NCI-H460 (cell line): ENCODE data around the gene ADAMTS17. TPM values are rescaled to one million over a fixed set of nuclear protein-coding genes. Genes with fewer than 3 reads are reported as not detected.

ENCODE experiments used
- DNase-seq: peaks from one replicate; pipeline ENCODE4 v3.0.0-alpha.2; 2016; ENCODE audit warnings: low read depth; ENCODE audit errors: extremely low read depth
- total RNA-seq: library from RNA; depleted of rRNA; stranded (reverse); fragments of >200 nt; shearing (Covaris generic); gene quantifications from 2 replicates; pipeline ENCODE4 v1.2.3, GENCODE V29; 2014

ADAMTS17 gene
- total RNA-seq, 1 experiment from 2014 or later: 0.15 TPM

DNA sequence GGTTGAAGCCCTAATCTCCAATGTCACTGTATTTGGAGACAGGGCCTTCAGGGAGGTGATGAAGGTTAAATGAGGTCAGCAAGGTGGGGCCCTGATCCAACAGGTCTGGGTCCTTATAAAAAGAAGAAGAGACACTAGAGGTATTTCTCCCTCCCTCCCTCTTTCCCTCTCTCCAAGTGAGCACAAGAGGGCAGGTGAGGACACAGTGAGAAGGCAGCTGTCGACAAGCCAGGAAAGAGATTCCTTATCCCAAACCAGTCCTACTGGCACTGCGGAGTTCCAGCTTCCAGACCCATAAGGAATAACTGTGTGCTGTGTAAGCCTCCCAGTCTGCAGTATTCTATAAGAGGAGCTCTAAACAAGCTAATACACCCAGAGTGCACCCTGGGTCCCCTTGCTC lies 134.7 kb downstream of the ADAMTS17 start:
- DNase-seq: no peak

DNA sequence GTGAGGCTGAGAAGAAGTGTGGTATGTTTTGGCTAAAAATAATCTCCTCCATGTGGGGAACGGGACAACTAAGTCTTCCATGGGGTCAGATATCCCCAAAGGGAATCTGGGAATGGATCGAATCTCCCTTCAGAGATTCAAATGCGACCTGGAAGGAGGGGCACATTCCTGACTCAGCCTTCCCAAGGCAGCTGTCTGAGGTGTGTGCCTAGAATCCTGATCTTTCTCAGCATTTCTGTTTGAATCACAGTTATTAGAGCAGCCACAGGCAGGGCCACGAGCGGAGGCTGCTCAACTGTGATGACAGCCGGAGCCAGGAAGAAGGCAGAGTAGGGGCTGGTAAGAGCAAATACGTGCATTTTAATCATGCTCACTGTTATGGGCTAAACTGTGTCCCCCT lies 135.1 kb downstream of the ADAMTS17 start:
- no peak for DNase-seq

DNA sequence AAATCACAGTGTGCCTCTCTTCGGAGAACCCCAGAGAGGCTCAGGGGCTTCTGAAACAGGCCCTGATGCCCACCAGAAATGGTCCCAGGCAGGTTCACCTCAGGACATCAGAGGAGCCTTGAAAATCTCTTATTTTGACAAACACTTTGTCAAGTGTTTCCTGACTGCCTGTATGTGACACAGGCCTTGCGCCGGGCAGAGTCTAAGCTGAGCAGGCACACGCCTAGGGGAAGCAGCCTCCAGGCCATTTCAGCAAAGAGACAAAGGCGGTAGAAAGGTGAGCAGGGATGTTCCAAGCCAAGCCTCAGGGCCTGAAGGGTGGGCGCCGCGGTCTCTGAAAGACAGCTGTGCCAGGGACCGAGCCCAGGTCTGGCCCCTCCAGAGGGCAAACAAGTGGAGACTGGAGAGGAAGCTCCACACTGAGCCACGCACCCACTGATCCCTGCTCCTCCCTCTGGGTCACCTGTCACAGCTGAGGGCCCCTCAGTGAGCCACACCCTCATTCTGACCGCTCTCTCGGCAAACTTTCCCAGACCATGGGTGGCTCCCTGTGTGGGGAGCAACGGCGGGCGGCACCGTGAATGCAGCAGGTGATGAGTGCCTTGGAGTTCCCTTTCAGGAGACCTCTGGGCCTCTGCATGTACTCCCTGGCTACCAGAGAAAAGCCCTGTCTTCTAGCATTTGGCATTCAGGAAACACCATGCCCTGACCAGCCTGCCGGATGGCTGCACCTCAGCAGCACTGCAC lies 136.1 kb downstream of the ADAMTS17 start:
- DNase-seq: no peak

DNA sequence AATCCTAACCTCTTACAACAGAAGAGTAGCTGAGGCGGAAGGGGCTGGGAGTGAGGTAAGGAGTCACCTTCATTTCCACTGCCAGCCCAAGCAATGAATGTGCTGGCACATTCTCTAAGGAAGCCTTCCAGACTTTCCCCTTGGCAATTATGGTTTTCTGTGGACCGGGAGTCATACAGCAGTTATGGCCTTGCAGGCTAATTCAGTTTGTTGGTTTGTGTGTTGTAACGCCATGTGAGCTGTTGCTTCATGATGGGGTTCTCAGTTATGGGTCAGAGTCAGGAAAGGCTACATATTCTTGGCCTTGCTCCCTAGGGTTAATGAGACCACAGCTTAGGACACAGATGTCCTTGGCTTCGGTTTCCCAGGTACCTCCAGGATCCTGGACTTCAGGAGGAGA lies 137.0 kb downstream of the ADAMTS17 start:
- no peak for DNase-seq

DNA sequence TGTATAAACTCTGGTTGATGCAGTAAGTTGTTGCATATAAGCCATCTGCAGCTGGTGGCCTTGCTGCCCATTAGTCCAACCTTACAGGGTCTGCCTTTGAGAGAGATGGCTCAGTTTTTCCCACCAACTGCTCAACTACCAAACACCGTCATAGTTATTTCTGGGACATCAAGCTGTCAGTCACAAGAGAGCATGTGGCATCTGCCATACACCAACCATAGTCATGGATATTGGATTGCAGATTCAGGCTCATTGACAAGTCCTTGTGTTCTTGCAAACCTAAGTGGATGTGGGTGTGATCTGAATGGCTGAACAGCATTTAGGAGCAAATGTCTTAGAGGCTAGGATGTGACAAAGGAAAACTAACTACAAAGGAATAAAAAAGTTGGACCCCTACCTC lies 137.6 kb downstream of the ADAMTS17 start:
- no peak for DNase-seq

DNA sequence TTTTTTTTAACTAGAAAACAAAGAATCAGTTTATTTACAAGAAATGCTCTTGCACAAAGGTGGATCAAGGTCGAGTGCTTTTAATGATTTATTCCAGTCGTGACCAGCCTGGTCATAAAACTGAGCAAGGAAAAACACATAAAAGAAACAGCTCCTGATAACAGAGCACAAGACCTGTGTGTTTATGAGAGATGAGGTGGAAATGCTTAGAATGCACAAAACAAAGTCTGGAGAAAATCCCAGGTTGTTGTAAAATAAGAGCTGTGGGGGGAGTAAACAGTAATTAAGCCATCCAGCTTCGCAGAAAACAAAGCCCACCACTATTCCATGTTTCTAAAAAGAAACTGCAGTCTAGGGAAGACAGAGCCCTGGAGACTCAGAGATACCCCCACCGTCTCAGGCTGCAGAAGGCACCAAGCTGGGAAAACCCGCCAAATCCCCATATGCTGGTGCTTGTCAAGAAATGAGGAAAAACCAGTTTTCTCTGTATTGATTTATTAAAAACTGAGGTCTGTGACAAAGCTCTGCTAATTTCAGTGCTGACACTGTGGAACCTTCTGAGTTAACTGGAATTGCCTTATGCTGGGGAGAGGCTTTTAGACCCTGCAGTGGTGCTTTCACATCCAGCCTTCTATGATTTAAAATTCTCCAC lies 139.3 kb downstream of the ADAMTS17 start:
- DNase-seq: no peak

DNA sequence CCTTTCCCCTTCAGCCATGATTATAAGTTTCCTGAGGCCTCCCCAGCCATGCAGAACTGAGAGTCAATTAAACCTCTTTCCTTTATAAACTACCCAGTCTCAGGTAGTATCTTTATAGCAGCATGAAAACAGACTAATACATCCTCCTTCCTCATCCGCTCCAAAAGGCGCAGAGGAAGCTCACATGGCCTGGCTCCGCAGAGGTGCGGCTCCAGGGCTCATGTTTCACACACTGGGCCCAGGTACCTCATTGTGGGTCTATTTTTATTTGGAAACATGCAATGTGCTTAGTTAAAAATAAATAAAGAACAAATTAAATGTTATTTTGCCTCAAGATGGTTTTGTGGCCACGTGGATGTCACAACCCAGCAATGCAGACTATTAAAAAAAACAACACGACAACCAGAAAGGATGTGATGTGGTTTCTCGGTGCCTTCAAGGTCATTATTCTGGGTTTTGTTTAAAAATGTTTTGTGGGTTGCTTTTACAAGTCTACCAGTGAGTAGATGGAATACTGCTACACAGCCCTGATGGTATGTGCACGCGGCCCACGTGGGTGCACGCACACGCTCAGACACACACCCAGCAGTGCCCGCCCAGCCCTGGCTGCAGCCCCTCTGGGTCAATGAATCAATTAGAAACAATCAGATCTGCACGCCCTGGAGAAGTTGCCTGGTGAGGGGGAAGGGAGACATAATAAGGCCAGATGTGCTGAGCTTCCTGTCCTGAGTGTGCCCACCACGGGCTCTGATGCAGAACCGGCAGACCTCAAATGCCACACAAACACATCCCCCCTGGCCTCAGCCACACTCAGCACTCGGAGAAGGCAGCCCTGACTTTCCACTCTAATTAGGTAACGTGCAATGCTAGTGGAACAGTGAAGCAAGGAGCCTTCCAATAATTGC lies 140.1 kb downstream of the ADAMTS17 start:
- no peak for DNase-seq

DNA sequence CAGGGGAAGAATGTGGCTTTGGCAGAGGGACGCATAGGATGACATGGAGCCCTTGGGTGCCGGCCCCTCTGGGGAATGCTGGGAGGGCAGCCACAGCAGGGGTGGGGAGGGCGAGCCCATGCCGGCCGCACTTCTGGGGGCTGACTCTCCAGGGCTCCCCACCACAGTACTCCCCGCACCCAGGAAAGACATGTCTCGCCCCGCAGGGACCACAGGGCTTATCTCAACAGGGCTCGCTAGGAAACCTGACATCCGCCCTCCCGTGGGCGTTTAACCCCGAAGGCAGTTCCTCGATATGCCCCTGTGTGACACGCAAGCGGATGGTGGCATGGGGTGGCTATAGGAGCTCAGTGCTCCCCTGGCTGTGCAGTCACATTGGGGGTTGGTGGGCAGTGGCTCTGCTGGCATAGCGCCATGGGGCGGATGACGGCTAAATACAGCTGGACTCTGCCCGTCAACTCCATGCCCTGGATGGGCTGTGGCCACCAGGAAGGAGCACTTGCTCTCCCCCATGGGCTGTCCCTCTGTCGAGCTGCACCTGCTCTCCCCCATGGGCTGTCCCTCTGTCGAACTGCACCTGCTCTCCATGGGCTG lies 141.4 kb downstream of the ADAMTS17 start:
- no peak for DNase-seq

DNA sequence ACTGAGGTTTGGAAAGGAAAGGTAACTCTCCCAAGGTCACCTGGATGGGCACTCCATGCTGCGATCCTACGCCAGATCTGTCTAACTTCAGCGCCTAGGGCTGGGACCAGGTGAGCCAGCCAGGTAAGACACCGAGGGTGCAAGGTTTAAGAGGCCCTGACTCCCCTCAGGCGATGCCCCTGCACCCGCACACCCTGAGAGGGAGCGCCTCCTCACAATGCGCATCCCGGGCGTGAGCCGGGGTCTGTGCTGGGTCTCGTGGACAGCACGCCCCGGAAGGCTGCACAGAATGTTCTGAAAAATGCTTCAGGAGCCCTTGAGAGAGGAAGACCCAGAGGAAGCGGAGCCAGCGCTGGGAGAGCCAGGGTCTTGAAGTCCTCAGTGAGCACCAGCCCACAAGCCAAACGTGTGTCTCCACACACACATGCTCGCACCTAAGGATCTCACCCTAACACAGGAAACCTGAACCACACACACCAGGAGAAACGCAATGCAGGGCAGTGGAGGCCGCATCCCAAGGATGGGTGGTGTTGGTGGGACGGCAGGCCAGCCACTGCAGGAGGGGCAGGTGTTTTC lies 142.0 kb downstream of the ADAMTS17 start:
- DNase-seq: no peak

DNA sequence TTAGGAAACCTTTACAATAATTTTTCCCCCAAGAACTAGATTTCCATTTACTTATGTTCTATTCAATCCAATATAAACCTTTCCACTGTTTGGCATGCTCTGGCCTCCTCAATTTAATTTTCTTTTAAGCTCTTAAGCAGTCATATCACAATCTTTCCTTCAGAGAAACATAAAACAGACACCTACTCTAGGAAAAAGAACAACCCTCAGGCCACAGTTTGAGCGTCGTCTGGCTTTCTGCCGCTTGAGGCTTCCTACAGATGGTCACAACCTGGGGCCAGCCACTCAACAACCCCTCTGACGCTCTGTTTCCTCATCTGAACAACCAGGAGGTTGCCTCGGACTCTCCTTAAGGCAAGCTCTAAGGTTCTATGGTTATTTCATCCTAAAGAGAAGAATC lies 143.3 kb downstream of the ADAMTS17 start:
- DNase-seq: no peak

DNA sequence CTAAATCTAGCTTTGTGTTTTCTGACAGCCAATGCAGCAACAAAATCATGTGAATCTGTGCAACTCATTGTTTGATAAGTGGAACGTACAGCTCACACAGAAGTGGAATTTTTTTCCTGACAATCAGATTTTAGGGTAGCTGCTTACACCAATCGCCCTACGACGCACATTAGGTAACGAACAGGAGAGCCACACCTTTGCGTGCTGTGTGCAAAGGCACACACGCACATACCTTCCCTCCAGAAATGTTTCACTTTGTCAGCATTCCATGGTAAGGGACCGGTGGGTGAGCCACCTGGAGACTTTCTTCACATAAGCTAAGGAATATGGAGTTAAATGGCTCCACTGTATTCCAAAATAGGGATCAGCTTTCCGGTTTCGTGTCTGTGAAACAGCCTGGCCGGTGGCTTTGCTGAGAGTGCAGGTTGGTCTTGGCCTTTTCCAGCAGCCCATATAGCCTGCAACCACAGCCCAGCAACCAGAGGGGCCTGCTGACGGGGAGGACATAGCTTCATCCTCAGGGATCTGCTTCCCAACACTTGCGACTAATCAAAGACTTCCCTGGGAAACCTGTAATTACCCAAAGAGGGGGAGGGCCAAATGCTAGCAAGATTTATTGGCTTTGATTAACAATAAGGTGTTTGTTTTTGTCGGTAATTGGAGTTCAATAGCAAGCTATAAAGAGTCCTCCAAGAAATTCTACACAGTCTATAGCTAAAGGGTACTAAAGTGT lies 145.3 kb downstream of the ADAMTS17 start:
- no peak for DNase-seq

DNA sequence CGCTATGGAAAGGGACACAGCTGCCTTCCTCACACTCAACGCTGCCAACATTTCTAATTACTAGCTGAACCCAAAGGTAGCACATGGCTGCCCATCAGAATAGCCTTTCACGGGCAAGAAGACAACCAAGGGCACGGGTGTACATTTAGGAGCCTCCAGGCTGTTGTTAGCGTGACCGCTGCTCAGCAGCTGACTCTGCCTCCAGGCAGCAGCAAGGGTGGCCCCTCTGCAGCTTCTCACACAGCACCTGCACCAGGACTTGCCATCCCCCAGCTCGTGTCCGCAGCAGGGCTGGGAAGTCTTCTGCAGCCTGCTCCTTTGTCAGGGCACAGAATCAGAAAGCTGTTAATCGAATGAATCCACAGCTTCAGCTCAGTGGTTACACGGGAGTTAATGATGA lies 146.8 kb downstream of the ADAMTS17 start:
- DNase-seq: no peak

DNA sequence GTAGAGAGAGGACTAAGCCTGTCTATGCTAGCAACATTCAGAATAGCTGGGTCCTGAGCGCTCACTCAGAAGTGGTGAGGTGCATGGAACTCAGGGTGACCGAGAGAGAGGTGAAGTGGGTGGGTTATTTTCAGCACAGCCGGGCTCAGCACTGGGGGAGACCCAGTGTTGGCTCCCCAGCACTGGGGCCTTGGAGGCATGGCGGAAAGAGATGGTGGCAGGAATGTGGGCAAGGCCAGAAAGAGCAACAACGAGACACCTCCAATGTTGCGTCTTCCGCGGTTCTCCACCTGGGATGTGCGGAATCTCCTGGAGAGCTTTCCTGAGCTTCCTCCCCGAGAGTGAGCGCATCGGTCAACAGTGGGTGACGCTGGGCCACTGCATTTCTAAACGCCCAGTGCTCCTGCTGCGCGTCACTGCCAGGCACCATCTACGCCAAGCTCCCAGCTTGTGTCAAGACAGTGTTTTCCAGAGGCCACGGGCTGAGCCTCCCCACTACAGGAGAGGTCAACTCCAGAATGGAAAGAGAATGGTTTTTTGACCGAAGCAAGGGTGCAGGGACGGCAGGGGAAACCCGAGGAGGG lies 148.4 kb downstream of the ADAMTS17 start:
- DNase-seq: no peak

DNA sequence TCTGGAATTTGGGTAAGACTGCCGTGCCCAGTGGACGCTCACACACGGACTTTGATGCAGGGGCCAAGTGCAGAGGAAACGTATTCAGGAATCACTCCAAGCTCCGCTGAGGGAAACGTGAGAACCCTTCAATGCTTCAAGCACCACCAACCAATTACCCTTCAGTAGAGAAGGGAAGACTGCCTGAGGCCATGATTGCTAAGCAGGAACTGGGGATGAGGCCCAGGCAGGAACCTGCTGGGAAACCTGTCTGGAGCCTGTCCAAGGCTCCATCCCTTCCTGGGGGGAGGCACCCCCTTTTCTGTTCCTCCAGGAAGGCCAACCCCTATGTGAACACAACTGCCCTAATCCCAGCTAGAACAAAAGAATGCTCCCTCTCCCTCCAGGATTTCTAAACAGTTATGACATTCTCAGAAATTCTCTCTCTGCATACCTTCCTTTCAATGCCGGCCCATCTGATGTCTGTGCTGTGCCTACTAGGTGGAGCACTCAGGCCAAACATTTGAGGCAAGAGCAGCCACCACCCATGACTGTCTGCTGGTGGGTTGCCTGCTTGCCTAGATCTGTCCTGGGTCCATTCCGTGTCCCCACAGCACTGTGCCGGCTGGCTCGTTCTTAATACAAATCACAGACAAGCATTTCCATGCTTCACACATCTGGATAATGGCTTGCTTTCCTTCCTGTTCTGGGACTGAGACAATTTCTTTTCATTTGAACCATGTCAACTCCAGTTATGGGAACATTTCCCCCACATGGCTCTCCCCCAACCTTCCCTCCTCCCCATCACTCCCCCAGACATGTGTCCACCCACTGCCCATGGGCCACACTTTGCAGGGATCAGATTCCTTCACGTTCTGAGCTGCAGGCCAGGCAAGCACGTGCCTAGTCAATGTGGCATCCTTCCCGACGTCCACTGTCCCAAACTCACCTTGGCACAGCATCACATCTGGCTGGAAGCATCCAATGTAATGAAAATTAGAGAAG lies 149.4 kb downstream of the ADAMTS17 start:
- no peak for DNase-seq

DNA sequence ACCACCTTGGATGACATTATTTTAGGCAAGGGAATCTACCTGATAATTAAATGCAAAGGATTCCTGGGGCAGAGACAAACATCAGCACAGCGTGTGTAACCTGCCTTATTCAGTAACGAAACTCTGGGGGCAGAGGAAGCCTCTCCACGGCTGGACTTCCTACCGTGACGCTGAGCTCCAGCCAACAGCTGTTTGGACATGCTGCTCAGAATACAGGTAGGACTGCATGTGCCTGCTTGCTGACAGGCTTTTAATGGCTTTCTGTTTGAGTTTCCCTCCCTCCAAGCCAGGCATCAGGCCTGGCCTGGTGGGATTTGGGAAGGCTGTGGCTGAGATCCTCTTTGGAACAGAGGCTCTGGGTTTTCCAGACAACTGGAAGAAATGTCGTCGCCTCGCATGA lies 150.6 kb downstream of the ADAMTS17 start:
- DNase-seq: no peak

DNA sequence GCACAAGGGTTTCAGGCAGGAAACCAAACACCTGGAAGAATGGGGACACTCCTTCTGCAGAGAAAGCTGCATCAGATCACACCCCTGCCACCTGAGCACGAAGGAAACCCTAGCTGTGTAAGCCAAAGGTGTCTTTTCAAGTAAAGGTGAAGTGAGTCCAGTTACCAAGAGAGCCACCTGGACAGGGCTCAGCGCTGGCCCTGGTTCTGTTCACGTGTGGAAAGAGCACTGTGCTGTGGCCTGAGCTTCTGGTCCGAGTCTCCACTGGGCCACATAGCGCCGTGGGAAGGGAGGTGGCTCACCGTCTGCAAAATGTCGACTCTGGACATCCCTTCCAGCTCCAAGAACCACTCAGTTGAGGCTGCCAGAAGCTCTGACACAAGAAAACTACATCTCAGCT lies 151.1 kb downstream of the ADAMTS17 start:
- no peak for DNase-seq

DNA sequence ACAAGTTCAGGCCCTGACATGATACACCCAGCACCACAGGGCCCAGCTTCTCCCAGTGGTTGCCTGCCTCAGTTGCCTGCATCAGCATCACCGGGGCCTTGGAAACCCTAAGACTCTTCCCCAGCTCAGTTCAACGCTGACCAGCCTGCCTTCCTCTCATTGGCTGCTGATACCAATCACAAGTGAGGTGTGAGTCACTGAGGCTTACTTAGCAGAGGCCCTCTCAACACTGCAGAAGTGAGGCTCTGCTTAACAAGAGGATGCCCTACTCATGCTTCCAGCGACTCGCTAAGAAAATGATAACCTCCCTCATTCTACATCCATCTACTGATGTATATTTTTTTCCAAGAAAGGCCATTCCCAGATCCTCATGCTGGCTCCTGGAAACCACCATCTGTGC lies 151.9 kb downstream of the ADAMTS17 start:
- DNase-seq: no peak

DNA sequence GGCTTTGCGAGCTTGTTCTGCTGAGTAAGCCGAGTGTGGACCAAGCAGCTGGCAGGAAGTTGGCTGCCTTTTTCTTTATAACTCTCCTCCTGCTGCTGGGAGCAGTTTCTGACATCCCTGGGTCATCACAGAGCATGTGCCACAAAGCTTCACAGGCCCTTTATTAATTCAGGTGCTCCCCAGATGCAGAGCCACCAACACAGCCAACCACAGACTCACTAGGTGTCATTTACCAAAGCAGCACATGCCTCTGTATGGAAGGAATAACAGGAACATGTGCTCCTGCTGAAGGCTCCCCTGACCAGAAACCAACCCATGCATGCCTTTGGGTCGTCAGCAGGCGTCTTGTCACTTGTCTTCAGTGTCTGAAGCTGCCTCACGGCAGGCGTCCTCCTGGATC lies 152.5 kb downstream of the ADAMTS17 start:
- DNase-seq: no peak

DNA sequence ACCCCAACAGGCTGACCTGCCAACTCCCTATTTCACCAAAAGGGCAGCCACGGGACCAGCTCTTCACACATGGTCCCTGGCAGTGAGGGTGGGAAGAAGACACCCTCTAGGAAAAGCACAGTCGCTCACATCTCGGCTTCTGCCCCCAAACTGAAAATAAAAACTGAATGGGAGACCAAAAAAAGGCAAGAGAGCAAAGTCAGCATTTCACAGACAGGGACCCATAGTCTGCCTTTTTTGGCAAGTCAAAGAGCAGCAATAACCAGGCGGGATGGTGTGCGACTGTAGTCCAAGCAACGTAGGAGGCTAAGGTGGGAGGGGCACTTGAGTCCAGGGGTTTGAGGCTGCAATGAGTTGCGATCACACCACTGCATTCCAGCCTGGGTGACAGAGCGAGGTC lies 154.1 kb downstream of the ADAMTS17 start:
- no peak for DNase-seq
